ENCODE results near the gene CEP68. TPM values are rescaled to one million over a fixed set of nuclear protein-coding genes. Genes with fewer than 3 reads are reported as not detected.
A peak's percentile ranks its signal among the peaks of the same experiment; 100 is the strongest.
"Not testable (repeated sequence)": the region's sequence is repeated elsewhere in the genome, so short reads cannot be mapped to it uniquely, and the experiment has no call there.

Gene CEP68
- polyA plus RNA-seq, 4 donors: 26.9 to 32.8 (median 31.5) TPM

GRCh38 chr2:65030476-65031332 lies 25.5 kb upstream of the CEP68 start:
- no peak for DNase-seq (ENCODE audit: low read depth in 4 of 4, low spot score in 3 of 4)

GRCh38 chr2:65031341-65032018 lies 24.7 kb upstream of the CEP68 start:
- no peak for DNase-seq (ENCODE audit: low read depth in 4 of 4, low spot score in 3 of 4)

GRCh38 chr2:65032019-65032975 lies 23.9 kb upstream of the CEP68 start:
- no peak for DNase-seq (ENCODE audit: low read depth in 4 of 4, low spot score in 3 of 4)

DNA sequence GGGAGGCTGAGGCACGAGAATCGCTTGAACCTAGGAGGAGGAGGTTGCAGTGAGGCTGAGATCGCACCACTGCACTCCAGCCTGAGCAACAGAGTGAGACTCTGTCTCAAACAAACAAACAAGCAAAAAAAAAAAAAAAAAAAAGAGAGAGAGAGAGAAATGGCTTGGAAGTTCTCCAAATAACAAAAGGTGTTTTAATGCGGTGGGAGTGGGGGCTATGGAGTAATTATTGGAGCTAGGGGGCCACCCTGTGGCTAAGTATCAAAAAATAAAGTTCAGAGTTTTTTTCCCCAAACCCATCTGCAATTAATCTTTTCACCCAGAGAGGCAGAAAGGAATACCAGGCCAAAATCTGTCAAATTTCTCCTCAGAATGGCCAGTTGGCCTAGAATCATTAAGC lies 23.0 kb upstream of the CEP68 start:
- DNase-seq (ENCODE audit: low read depth in 4 of 4, low spot score in 3 of 4): no peak

- DNase-seq (ENCODE audit: low read depth in 4 of 4, low spot score in 3 of 4): not testable (repeated sequence)
These were observed 22.5 kb upstream of the CEP68 start for GRCh38 chr2:65033667-65034066.

GRCh38 chr2:65035351-65035943 lies 20.8 kb upstream of the CEP68 start:
- DNase-seq (ENCODE audit: low read depth in 4 of 4, low spot score in 3 of 4): no peak

DNA sequence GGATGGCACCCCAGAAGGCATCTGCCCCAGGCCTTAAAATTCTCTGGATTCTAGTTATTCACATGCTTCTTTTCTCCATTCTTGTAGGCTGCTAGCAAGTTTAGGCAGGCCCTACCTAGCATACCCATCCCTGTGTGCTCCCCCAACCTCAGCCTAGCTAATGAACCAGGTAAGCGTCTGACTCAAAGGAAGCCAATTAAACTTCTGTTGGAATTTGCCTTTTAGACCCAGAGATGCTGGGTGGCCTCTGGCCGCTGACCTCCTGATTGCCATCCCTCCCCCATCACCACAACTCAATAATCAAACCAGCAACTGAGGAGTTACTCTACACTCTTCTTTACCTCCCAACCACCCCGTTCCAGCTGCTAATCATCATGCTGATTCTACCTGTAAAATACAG lies 19.0 kb upstream of the CEP68 start:
- DNase-seq (ENCODE audit: low read depth in 4 of 4, low spot score in 3 of 4): no peak

GRCh38 chr2:65039640-65040039 lies 16.6 kb upstream of the CEP68 start:
- DNase-seq (ENCODE audit: low read depth in 4 of 4, low spot score in 3 of 4): no peak

DNA sequence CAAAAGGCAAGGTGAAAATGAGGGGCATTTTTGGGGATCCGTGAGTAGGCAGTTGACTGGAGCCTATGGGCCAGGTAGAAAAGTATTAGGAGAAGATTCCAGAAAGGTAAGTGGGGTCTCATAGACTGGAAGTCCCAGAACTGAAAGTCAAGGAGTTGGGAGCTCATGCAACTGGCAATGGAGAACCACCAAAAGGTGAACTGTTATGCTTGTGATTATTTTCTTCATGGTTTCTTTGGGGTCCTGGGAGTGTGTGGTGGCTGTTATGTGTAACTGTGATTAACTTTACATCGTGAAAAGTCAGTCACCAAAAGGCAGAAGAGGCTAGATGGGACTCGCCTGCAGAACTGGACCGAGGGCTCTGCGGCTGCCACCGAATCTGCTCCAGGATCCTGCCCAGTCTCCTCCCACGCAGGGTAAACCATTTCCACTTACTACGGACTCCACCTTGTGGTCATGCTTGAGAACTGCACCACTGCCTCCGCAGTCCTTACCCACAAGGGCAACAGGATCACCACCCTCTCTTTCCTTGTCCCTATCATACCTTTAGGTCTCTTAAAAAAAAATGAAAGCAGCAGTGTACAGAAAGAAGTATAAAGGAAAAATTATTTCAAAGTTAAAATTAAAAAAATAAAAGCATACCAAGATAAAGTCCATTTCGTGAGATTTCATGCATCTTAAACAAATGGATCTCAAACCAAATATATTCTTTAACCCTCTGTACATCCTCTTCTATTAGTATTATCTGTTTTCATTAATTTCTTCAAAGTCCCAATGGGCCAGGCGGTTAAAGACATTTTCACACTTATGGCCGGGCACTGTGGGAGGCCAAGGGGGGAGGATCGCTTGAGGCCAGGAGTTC lies 15.6 kb upstream of the CEP68 start:
- DNase-seq (ENCODE audit: low read depth in 4 of 4, low spot score in 3 of 4): peak; percentile 44 to 73 (median 60)

DNA sequence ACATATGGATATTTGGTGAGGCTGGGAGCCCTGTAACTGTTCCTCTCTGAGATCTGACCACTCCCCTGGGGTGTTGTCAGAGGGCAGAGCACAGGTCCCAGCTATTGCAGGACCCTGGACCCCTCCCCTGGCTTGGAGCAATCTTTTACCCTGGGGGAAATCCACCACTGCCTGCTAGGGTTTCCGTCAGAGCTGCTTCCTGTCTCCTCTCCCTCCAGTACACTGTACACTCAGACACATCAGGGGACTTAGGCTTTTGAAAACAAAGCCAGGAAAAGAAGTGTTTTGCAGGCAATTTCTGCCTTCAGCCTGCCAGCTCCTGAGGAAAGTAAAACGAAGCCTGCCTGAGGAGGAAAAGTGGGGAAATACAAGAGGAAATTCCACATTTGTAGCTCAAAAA lies 13.2 kb upstream of the CEP68 start:
- DNase-seq (ENCODE audit: low read depth in 4 of 4, low spot score in 3 of 4): no peak

- no peak for DNase-seq (ENCODE audit: low read depth in 4 of 4, low spot score in 3 of 4)
These were observed 12.0 kb upstream of the CEP68 start for GRCh38 chr2:65044097-65044735.

DNA sequence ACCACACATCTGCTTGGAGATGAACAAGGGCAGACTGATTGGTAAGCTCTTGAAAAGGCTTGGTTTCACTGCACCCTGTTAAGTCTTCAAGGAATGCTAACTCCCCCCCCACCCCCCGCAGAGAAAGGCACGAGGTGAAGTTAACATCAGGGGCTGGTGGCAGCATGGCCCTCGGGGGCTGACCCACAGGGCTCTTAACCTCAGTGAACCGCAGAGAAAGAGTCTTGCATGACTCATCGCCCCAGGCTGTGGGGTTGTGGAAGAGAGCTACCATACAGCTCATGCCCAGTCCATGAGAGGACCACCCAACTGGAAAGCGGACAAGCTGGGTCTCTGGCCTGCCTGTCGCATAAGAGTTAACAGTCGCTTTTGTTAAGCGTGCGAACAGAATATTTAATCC lies 10.6 kb upstream of the CEP68 start:
- no peak for DNase-seq (ENCODE audit: low read depth in 4 of 4, low spot score in 3 of 4)

GRCh38 chr2:65046633-65047407 lies 9.4 kb upstream of the CEP68 start:
- no peak for DNase-seq (ENCODE audit: low read depth in 4 of 4, low spot score in 3 of 4)

DNA sequence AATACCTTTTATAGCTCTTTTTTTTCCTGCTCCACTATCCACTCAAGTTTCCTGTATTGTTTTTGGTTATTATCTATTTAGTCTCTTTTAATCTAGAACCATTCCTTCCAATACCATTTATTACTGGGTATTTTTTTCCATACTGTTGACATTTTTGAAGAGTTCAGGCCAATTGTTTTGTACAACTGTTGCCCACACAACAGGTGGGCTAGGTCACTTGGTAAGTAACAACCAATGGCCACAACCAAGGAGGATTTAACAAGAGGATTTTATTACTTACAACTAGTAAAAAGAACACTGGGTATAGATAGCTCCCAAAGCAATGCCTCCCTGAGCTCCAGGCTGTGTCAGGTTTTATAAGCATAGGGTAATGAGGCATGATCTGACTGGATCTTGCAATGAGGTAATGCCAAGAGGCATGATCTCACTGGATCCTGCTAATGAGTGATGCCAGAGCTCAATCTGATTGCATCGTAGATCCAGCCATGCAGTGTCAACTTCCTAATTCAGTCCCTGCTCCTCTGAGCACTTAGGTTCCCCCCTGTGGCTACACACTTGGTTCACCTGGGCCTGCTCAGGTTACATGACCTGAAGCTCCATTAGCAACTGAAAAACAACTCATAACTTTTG lies 7.1 kb upstream of the CEP68 start:
- no peak for DNase-seq (ENCODE audit: low read depth in 4 of 4, low spot score in 3 of 4)

- DNase-seq (ENCODE audit: low read depth in 4 of 4, low spot score in 3 of 4): no peak
These were observed 5.3 kb upstream of the CEP68 start for GRCh38 chr2:65050931-65051330.

DNA sequence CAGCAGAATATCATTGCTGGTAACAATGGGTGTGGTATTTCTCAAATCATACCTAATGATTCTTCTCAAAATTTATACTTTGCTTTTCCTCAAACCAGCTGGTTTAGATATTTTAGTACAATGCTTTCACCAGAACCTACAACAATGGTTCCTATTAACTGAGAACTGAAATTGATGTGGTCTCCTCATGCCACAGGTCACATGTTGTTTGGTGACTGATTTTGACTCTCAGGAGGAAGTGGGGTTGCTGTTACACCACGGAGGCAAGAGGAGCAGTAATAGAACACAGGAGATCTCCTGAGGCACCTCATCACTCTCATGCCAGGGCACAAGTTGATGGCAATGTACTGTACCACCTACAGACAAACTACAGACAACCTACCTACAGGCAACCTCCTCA lies 3.0 kb upstream of the CEP68 start:
- DNase-seq (ENCODE audit: low read depth in 4 of 4, low spot score in 3 of 4): no peak

- no peak for DNase-seq (ENCODE audit: low read depth in 4 of 4, low spot score in 3 of 4)
These were observed 1.3 kb upstream of the CEP68 start for GRCh38 chr2:65054749-65055421.

Data from right renal pelvis (tissue), 4 donors.